Dendritic cell treated with granulocyte-macrophage colony-stimulating factor and Interleukin-4, amounts not matched to agents 40 ng/mL and 50 ng/mL, for 4 days (primary cell): ENCODE results near the gene CNNM1.

Source experiments
- H3K27ac Mint-ChIP-seq: one replicate; pipeline ENCODE4 v1.8.0; 2022; ENCODE audit warnings: mild to moderate bottlenecking, mixed read lengths
- H3K27me3 Mint-ChIP-seq: one replicate; pipeline ENCODE4 v1.8.0; 2022; ENCODE audit warnings: mild to moderate bottlenecking, mixed read lengths
- H3K36me3 Mint-ChIP-seq: one replicate; pipeline ENCODE4 v1.8.0; 2022; ENCODE audit warnings: low read depth, mixed read lengths
- H3K4me1 Mint-ChIP-seq: one replicate; pipeline ENCODE4 v1.8.0; 2022; ENCODE audit warnings: low read depth, mixed read lengths
- H3K4me3 Mint-ChIP-seq: one replicate; pipeline ENCODE4 v1.8.0; 2022; ENCODE audit warnings: mild to moderate bottlenecking, moderate library complexity, mixed read lengths
- H3K9me3 Mint-ChIP-seq: one replicate; pipeline ENCODE4 v1.8.0; 2022; ENCODE audit warnings: mixed read lengths
- intact Hi-C: fragments of 100-400 bp; cut with micrococcal nuclease; formaldehyde crosslinking; loops from one replicate; pipeline ENCODE4 v1.15.0; 2022

The CNNM1 gene

DNA sequence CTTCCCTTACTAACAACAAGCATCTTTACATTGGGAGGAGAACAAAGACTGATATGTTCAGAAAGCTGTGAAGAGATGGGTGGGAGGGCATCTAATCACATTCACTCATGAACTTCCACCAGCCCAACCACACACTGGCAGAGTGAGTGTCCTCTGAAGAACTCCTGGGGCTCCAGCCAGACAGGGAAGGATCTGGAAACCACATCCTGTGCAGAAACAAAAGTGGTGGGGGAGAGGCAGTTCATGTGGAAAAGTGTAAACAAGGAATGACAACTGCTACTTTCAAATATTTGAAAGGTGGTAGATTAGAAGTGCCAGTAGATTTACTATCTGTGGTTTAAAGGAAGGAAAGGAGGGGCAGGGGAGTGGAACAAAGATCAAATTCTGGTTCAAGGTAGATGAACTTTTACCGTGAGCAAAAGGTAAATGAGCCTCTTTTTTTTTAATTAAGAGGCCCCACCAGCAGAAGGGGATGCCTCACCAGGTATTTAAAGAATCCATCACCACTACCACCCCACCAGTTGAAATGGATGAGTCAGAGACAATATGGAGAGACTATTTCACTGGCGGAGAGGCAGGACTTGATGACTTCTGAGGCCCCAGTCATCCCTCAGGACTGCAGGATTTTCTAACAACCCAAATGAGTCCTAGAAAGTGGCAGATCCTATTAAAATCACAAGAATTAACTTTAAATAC lies 66.7 kb downstream of the CNNM1 start:
- peaks cover 6% of the 10 kb centered on the region for H3K27me3 Mint-ChIP-seq
- intact Hi-C loops, result no loop called here
- H3K4me1 Mint-ChIP-seq, result peaks cover 12% of the 10 kb centered on the region
- no peaks in the 10 kb centered on the region for H3K9me3 Mint-ChIP-seq
- no peak overlapping the region for H3K27ac Mint-ChIP-seq
- no peak overlapping the region for H3K4me3 Mint-ChIP-seq
- H3K36me3 Mint-ChIP-seq, result peaks cover 58% of the 10 kb centered on the region

DNA sequence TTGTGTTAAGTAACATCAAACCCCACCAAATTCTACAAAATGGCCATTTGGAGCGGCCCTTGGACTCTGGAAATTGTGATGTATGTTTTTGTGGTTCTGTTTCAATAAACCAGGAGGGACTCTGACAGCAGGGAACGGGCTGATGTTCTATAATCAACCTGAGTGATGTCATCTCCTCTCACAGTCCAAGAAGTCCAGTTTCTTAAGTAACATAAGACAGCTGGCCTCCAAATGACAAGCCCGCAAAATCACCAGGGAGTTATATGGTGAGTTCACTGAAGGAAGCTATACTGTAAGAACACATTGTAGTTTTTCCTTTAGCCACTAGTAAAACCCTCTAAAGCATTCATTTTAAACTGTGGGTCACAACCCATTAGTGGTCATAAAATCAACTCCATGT lies 67.3 kb downstream of the CNNM1 start:
- H3K4me3 Mint-ChIP-seq, result no peak overlapping the region
- no peaks in the 10 kb centered on the region for H3K9me3 Mint-ChIP-seq
- H3K36me3 Mint-ChIP-seq, result peaks cover 64% of the 10 kb centered on the region
- intact Hi-C loops, result no loop called here
- H3K27ac Mint-ChIP-seq, result no peak overlapping the region
- H3K4me1 Mint-ChIP-seq, result peaks cover 12% of the 10 kb centered on the region
- peaks cover 6% of the 10 kb centered on the region for H3K27me3 Mint-ChIP-seq

DNA sequence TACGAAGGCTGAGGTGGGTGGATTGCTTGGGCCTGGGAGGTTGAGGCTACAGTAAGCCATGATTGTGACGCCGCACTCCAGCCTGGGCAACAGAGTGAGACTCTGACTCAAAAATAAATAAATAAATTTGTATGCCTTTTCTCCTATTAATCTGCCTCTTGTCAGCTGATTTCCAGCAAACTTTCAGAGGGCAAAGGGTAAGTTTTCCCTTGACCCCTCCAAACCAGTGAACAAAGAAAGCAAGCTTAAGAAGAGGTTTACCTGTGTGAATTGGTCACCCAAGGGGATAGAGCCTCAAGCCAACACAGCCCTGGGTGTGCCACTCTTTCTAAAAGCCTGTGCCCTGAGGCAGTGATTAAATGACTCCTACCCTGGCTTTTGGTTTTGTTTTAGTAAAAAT lies 70.5 kb downstream of the CNNM1 start:
- Mint-ChIP-seq H3K4me3 (no peak overlapping the region), H3K27ac (no peak overlapping the region), H3K4me1 (peaks cover 11% of the 10 kb centered on the region), H3K27me3 (no peaks in the 10 kb centered on the region), H3K36me3 (peaks cover 96% of the 10 kb centered on the region), H3K9me3 (no peaks in the 10 kb centered on the region)
- intact Hi-C loops, result no loop called here

DNA sequence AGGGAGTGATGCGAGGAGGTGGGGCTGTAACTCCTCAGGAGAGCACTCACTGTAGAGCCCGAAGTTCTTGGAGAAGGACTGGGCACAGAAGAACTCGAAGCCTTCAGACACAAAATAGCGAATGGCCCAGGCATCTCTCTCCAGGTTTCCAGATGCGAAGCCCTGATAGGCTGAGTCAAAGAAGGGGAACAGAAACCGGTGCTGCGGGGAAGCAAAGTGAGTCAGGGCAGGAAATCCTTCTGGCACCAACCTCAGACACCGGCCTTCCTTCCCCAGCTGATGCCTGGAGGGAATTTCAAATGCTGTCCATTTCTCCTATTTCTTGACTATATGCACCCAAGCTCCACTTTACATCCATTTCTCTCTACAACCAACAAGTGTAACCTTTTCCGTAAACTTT lies 74.5 kb downstream of the CNNM1 start:
- Mint-ChIP-seq H3K27ac (no peak overlapping the region), H3K4me1 (peaks cover 14% of the 10 kb centered on the region), H3K36me3 (peaks cover 87% of the 10 kb centered on the region), H3K4me3 (no peak overlapping the region), H3K27me3 (no peaks in the 10 kb centered on the region), H3K9me3 (no peaks in the 10 kb centered on the region)
- intact Hi-C loops, result no loop called here

DNA sequence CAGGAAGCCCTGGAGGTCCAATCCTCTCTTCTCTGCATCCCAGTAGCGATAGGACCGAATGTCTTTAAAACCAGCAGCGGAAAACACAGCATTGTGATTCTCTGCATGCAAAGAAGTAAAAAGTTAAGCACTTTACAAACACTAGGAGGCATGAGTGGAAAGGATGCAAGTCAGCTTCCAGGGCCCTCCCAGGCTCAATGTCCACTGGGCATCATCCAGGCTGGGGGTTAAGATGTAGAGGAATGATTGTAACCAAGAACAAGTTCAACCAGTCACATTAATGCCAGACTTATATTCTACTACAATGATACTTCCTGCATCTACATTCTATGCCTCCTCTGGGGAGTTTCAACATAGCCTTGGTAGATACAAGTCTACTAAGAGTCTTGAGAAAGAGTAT lies 77.0 kb downstream of the CNNM1 start:
- Mint-ChIP-seq H3K4me3 (no peak overlapping the region), H3K36me3 (peaks cover 68% of the 10 kb centered on the region)

DNA sequence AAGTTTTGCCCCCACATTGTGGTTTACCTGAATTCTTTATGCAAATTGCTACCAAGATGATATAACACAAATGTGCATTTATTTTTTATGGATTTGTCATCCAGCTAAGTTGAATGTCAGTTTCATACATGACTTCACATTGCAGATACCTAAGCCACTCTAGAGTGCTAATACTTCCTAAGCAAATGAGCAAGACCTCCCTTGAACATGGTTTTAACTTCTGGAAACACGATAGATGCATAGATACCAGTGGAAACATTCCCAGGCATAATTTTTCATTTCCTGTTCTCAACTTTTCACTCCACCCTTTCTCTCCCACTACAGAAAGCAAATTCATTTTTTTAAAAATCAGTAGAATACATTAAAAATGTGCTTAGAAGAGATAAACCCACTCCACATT lies 81.0 kb downstream of the CNNM1 start:
- H3K4me1 Mint-ChIP-seq, result peaks cover 5% of the 10 kb centered on the region
- intact Hi-C loops, result no loop called here
- H3K9me3 Mint-ChIP-seq, result no peaks in the 10 kb centered on the region
- H3K27ac Mint-ChIP-seq, result no peak overlapping the region
- no peaks in the 10 kb centered on the region for H3K27me3 Mint-ChIP-seq
- no peak overlapping the region for H3K4me3 Mint-ChIP-seq
- H3K36me3 Mint-ChIP-seq, result peaks cover 60% of the 10 kb centered on the region

More for the DNA sequence above, 77.0 kb downstream of the CNNM1 start:
- H3K9me3 Mint-ChIP-seq, result no peaks in the 10 kb centered on the region
- H3K4me1 Mint-ChIP-seq, result peaks cover 19% of the 10 kb centered on the region
- intact Hi-C loops, result no loop called here
- no peak overlapping the region for H3K27ac Mint-ChIP-seq
- H3K27me3 Mint-ChIP-seq, result no peaks in the 10 kb centered on the region

DNA sequence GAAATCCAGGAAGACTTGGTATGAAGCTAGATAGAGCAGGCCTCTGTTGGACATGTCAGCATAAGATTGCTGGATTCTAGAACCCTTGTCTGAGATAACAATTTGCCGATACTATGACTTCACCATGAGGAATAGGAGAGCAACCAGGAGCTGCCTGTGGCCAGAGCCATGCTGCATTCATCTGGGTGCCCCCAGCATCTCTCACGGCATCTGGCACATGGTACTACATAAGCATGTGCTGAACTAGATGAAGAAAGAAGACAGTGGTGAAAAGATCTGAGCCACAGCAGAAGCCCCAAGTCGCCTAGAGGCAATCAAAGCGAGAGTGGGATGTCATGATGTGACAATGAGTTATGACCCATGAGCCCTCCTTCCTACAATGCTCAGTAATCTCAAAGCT lies 81.7 kb downstream of the CNNM1 start:
- intact Hi-C loops, result no loop called here
- Mint-ChIP-seq H3K27ac (no peak overlapping the region), H3K9me3 (no peaks in the 10 kb centered on the region), H3K4me1 (peaks cover 5% of the 10 kb centered on the region), H3K4me3 (no peak overlapping the region), H3K27me3 (no peaks in the 10 kb centered on the region), H3K36me3 (peaks cover 60% of the 10 kb centered on the region)

DNA sequence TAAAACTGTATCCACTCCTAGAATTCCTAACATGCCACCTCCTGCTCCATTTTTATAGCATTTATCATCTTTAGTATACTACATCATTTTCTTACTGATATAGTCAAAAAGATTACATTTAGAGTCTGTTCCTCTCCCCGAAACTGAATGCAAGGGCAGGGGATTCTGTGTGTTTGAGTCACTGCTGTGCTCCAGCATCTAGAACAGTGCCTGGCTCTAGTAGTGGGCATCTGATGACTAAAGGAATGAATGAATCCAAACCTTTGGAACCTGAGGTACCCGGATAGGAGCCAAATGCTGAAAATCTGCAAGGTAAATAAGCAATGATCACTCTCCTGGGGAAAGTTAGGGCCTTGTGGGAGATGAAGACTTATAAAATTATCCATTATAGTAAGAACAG lies 82.4 kb downstream of the CNNM1 start:
- Mint-ChIP-seq H3K9me3 (no peaks in the 10 kb centered on the region), H3K27ac (no peak overlapping the region), H3K4me3 (no peak overlapping the region), H3K27me3 (no peaks in the 10 kb centered on the region), H3K4me1 (peaks cover 5% of the 10 kb centered on the region), H3K36me3 (peaks cover 60% of the 10 kb centered on the region)
- intact Hi-C loops, result no loop called here

DNA sequence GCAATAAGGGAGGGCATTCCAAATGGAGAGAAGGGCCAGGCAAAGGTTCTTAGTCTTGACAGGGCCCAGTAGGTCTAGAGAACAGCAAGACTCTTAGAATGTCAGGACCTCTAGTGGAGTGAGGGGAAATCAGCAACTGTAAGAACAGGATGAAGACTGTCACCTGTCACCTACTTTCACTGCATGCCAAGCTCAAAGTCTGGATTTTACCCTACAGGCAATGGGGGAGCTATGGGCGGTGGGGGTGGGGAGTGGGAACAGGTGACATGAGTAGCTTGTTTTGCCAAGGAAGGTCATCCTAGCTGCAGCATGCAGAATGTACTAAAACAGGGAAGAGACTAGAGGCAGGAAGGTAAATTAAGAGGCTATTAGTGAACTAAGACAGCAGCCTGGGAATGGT lies 82.9 kb downstream of the CNNM1 start:
- peaks cover 5% of the 10 kb centered on the region for H3K4me1 Mint-ChIP-seq
- H3K9me3 Mint-ChIP-seq, result no peaks in the 10 kb centered on the region
- H3K4me3 Mint-ChIP-seq, result no peak overlapping the region
- no peak overlapping the region for H3K27ac Mint-ChIP-seq
- intact Hi-C loops, result no loop called here
- H3K36me3 Mint-ChIP-seq, result peaks cover 56% of the 10 kb centered on the region
- no peaks in the 10 kb centered on the region for H3K27me3 Mint-ChIP-seq

DNA sequence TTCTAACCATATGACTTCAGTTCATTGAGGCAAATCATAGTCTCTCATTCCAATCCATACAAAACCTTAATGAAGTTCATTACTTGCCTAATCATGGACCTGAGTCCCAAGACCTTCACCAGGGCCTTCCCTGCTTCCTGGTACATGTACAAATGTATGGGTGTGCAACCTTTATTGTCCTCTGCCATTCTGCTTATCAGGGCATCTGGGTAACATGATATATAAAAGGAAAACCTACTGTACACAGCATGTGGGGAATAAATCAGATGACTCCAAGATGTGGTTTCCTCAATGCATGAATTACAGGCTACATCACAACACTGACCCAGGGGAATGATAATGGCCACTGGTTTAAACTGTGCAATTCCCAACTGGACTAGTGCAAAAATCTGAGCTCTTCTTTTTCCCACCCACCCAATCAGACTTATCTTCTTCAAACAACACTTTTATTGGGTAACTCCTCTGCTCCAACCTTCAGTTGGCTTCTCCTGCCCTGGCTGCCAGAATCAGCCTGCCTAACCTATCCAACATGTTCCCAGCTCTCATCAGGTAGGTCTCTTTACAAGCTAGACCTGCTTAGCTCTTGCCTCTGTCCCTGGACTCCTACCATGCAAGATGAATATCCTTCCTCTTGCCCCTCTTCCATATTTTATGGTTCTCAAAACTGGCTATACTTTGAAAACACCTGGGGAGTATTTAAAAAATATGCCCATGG lies 89.9 kb downstream of the CNNM1 start:
- intact Hi-C loops, result no loop called here
- no peak overlapping the region for H3K4me3 Mint-ChIP-seq
- no peaks in the 10 kb centered on the region for H3K27me3 Mint-ChIP-seq
- peaks cover 59% of the 10 kb centered on the region for H3K36me3 Mint-ChIP-seq
- H3K4me1 Mint-ChIP-seq, result no peaks in the 10 kb centered on the region
- no peak overlapping the region for H3K27ac Mint-ChIP-seq
- no peaks in the 10 kb centered on the region for H3K9me3 Mint-ChIP-seq

DNA sequence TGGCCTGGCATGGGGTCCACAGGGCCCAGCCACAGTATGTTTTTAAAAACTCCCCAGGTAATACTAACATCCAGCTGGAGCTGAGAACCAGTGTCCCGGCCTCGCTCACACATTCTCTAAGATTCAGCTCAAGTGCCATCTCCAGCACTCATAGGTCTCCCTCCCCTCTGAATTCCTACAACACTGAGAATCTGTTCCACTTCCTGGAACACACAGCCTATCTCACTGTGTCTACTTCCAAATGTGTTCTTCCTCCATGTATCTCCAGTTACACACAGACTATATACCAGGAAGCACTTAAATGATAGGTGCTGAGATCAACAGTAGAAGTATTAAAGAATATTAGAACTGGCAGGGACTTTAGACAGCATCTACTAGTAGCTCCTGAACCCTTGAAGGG lies 90.5 kb downstream of the CNNM1 start:
- intact Hi-C loops, result no loop called here
- Mint-ChIP-seq H3K9me3 (no peaks in the 10 kb centered on the region), H3K36me3 (peaks cover 61% of the 10 kb centered on the region), H3K27ac (no peak overlapping the region), H3K27me3 (no peaks in the 10 kb centered on the region), H3K4me3 (no peak overlapping the region), H3K4me1 (no peaks in the 10 kb centered on the region)

DNA sequence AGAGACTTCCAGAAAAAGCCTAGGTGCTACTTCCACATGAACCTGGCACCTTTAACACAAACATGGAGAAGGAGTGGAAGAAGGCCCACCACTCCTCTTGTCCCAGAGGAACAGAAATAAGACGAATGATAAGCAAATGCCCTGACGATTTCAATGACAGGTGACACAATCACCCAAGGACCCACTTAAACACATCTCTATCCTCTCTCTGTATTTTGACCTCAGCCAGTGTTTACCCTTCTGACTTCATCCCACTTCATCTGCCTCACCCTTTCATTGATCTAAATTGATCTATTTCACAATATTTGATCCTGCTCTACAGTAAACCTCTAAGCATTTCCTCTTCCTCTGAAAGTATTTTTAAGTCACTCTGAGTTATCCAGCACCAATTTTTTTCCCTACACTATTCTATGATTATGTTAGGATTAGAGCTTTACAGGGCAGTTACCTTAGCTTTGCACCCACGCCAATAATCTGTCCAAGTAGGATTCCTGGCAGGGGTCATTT lies 92.1 kb downstream of the CNNM1 start:
- Mint-ChIP-seq H3K36me3 (peaks cover 58% of the 10 kb centered on the region), H3K4me3 (no peak overlapping the region), H3K4me1 (no peaks in the 10 kb centered on the region), H3K27me3 (no peaks in the 10 kb centered on the region), H3K9me3 (no peaks in the 10 kb centered on the region), H3K27ac (no peak overlapping the region)
- intact Hi-C loops, result no loop called here

DNA sequence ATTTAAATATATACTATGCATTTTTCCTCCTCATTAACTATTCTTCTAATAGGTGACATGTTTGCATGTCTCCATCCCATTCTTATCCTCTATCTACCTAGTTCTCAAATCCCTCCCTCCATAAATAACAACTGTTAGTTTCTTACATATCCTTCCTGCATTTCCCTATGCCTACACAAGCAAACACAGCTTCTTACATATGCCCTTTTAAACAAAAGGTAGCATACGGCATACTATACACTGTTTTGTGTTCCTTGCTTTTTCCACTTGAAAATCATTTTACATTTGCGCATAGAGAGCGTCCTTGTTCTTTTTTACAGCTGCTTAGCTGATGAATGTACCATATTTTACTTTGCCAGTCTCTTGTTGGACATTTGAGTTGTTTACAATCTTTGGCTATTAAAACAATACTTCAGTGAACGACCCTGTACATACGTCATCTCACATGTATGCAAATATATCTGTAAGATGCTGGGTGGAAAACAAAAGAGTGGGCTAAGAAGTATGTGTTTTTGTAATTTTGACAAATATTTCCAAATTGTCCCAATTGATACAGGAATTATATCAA lies 93.5 kb downstream of the CNNM1 start:
- Mint-ChIP-seq H3K9me3 (no peaks in the 10 kb centered on the region), H3K4me3 (no peak overlapping the region), H3K27ac (no peak overlapping the region), H3K36me3 (peaks cover 51% of the 10 kb centered on the region), H3K27me3 (no peaks in the 10 kb centered on the region), H3K4me1 (no peaks in the 10 kb centered on the region)
- intact Hi-C loops, result no loop called here

DNA sequence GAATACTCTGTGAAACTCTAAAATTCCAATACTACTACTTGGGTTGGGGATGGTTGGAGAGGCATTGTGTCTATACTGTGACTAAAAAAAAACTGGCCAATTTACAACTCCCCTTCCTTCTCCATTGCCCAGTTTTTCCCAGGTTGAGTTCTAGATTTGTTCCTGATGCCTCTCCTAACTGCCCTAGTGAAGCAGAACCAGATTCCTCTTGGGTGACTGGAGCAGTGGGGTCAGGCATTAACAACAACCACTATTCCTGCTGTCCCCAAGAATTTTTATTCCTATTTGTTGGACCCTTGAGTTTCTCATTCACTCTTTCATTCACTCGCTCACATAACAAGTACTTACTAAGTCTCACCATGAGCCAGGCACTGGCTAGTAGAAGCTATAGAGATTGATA lies 95.5 kb downstream of the CNNM1 start:
- intact Hi-C loops, result no loop called here
- no peaks in the 10 kb centered on the region for H3K9me3 Mint-ChIP-seq
- peaks cover 30% of the 10 kb centered on the region for H3K36me3 Mint-ChIP-seq
- H3K27ac Mint-ChIP-seq, result no peak overlapping the region
- H3K4me1 Mint-ChIP-seq, result peaks cover 11% of the 10 kb centered on the region
- no peak overlapping the region for H3K4me3 Mint-ChIP-seq
- no peaks in the 10 kb centered on the region for H3K27me3 Mint-ChIP-seq
